Stimulated activated CD4-positive, alpha-beta T cell treated with anti-CD3 and anti-CD28 coated beads, Interleukin-4, amount 100 ng/mL, for 1 hour (primary cell): Measurements from ENCODE around the gene GALNT2.
A peak's percentile ranks its signal among the peaks of the same experiment; 100 is the strongest.

Source experiments
- DNase-seq: peaks from one replicate; pipeline ENCODE4 v3.0.0-alpha.2; 2020

The GALNT2 gene

DNA sequence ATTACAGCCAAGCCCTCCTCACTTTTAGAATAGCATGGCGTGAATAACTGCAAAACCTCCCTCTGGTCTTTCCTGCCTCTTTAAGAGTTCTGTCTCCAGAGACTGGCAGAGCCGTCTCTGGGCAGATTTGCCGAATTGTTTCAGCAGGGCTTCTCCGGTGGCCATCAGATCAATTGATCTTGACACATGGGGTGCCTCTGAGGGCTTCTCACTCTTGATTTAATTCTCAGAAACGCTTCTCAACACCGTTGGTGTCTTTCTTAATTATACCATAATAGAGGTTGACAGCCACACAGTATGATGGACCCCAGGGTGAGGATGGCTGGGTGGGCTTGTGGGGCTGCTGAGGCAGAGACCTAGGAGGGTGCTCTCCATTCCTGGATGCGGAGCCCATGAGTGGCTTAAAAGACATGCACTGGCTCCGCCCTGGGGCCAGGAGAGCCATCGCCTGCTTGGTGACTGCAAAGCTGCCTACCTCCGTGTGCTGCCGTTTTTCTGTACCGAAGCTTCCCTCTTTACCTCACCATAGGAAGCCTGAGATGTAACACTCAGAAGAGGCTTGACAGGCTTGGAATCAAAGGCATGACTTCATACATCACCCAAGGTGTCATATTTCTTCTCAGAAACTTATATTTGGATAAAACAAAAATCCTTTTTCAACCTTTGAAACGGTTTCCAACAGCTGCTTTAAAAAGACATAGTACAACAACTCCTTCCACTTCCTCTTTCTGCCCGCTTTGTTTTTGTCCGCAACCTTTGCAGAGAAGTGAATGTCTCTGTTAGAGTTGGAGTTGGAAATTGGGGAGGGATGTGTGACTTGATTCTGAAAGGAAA, 82.9 kb downstream of the GALNT2 start:
- no peak for DNase-seq

GRCh38 chr1:230150615-230151014, 83.6 kb downstream of the GALNT2 start:
- DNase-seq, result no peak

- DNase-seq, result no peak
Observed at GRCh38 chr1:230151924-230152468, 85.0 kb downstream of the GALNT2 start.

- no peak for DNase-seq
Observed at GRCh38 chr1:230152999-230153398, 86.0 kb downstream of the GALNT2 start.

DNA sequence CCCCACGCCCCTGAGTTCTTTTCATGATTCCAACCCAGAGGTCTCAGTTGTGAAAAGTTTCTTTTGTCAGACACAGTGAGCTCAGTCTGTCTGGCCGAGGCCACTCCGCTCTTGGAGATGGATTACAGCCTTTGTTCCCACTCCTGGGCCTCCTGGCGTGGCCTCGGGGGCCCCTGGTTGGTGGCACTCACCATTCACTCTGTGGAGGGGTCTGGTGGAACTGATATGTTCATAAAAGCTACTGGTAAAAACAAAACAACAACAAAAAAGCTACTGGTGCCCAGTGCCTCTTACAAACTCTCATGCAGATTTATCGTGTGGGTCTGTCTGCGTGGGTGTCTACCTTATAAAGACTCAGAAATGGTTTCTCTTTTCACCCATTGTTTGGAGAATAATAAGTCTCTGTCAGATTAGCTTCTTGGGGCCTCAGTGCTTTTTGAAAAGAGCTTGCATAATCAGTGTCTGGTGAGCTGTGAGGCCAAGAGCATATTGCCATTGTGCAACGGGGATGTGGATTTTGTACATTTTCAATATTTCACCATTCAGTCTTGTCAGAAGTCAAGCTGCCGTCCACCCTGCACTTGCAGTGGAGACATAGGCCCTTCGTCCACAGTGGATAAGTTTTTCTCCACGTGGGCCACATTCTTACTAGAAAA, 86.7 kb downstream of the GALNT2 start:
- DNase-seq, result no peak

- no peak for DNase-seq
Observed at GRCh38 chr1:230155021-230155420, 88.0 kb downstream of the GALNT2 start.

DNA sequence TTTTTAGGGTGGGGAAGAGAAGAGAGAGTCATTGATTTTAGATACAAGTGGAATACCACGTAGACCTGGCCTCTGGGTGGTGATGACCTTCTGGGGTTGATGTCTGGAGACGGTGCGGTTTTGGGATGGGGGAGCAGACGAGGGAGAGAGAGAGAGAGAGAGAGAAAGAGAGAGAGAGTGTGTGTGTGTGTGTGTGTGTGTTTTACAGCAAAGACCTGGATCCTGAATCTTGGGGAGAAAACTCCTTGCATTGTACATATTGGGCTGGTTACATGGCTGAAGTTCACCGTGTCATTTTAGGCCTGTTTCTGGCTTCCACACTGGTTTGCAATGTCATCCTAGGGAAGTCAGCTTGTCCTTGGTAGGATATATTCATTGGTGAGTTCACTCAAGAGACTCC, 89.0 kb downstream of the GALNT2 start:
- DNase-seq, result no peak

- DNase-seq, result no peak
Observed at GRCh38 chr1:230156536-230156935, 89.5 kb downstream of the GALNT2 start.

DNA sequence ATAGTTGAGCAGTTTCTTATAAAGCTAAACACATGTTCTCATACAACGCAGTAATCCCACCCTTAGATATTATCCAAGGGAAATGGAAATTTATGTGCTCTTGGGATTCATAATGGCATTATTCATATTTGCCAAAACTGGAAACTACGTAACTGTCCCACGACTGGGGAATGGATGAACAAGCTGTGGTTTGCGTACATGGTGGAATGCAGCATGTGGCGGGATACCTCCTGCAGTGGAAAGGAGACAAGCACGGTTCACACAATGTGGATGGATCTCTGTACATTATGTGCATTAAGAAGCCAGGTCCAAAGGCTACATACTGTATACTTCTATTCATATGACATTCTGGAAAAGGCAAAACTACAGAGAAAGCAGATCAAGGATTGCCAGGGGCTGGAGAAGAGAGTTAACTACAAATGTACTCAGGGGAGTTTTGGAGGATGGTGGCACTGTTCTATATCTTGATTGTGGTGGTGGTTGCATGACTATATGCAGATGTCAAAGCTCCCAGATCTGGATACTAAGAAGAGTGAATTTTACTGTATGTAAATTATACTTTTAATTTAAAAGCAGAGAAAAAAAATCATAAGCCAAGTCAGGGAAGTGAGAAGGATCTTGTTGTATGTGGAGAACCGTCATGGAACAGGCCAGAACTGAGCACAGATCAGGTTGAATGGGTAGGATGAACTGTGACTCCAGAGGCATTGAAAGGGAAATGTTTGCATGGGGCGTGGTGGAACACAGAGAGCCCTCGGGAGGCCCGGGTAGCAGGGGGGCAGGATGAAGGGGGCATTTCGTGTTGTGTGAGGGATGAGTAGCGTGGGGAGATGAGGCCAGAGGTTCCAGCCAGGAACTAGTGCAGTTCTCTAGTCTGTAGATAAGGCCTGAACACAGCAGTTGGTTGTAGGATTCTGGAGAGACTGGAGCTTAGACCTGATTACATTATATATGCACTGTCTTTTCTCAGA, 90.7 kb downstream of the GALNT2 start:
- no peak for DNase-seq

DNA sequence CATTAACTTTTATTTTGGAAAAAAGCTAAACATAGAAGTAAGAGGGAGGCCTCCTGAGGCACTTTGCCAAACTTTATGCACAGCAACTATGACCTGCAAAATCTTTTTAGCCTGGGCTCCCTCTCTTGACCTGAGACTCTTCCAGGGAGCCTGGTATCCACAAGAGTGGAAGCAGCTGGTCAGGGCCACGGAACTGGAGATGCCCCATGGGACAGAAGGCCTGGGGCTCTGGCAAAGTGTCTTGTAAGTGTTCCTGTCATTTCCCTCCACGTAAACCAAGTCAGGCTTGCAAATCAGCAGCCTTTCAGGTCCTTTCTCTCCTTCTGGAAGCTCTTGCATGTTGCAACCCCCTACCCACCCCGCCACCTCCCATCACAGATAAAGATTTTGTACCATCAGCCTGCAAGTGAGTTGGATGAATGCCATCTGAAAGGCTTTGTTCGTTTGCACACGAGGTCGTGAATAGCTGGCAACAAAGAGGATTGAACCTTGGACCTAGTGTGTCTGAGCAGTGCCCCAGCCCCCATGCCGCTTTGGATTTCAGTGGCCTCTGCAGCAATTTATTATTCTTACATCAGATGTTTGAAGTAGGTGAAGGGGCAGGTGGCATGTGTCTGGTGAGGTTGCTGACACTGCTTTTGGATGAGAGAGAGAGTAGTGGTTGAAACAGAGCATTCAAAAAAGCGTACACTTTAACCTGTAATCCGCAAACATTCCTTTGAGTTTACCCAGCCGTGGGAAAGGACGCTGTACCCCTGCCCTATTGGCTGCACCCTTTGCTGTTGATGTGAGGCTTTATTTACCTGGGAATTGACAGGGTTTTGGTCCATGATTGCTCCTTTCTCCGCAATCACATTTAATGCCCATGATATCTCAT, 91.6 kb downstream of the GALNT2 start:
- DNase-seq, result no peak

DNA sequence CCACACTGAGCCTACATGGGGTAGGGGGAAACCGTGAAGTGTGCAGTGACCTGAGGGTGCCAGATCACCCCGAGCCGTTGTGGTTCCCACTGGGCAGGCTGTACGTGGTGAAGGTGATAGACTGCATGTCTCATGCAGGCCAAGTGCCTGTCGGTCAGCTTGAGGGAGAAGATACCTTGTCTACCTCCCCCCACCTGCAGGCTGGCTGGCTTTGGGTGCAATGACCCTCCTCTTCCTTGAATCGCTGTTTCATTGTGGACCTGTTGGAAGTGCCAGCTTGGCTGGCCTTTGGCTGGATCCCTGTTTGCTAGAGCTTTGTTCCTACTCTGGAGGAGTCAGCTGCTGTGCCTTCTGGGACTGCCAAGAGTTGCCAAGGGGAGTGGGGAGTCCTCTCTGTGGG, 92.5 kb downstream of the GALNT2 start:
- DNase-seq, result no peak

DNA sequence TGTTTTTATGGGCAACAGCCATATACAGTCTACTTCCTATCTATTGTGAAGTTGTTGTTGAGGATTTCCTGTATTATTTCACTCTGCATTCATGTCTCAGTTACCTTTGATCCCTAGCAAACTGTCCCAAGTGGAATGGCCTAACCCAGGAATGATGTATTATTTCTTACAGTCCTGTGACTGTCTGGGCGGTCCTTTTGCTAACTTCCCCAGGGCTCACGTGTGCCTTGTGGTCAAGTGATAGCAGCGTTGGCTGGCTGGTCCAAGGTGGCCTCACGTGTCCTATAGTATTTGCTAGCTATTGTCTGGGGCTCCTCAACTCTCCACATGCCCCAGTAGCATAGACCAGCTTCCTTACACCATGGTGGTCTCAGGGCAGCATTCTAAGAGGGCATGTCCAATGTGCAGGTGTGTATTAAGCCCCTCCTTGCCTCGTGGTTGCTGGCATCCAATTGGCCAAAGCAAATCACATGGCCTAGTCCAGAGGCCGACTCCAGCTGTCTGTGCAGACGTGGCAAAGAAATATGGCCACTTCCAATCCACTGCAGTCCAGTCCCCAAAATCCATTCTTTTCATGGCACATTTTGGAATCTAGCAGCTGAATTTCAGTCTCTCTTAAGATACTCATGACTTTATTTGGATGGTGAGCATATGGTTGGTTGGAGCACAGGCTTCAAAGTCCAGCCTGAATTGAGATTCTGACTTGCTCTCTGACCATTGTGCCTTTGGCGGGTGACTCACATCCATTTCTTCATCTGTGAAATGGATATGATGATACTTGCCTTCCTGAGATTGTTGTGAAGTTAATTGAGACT, 94.1 kb downstream of the GALNT2 start:
- no peak for DNase-seq

DNA sequence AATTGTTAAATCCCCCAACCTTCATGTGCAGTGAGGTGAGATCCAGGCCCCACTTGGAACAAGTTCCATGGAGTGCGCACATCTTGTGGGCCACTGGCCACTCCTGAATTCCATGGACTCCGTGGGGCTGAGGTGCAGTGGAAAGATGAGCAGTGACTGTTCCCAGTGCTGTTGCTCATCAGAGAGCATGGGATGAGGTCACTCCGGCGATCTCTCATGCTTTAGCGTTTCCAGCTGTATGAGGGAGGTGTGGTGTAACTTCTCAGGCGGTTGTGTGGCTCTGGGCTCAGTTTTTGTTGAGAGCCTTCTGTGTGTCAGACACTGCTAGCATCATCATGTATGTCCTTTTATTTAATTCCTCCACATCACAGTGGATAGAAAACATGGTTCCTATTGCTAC, 96.2 kb downstream of the GALNT2 start:
- no peak for DNase-seq

DNA sequence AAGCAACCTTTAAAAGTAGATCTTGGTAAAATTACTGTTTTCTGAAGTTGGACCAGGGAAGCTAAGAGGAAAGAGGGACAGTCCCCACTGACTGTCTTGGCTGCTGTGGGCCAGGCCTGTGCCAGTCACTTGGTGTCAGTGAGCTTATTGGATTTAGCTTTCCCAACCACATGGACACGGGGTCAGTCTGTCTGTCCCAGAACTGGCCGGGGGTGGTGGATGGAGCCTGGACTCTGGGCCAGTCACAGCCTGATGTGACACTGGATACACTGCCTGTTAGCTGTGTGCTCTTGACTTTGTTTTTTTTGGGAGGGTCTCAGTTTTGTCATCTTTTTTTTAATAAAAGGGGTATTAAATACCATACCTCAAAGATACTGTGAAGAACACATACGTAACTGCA, 96.7 kb downstream of the GALNT2 start:
- no peak for DNase-seq

- no peak for DNase-seq
Observed at GRCh38 chr1:230165536-230165935, 98.5 kb downstream of the GALNT2 start.

GRCh38 chr1:230166366-230167132, 99.5 kb downstream of the GALNT2 start:
- DNase-seq, result no peak

DNA sequence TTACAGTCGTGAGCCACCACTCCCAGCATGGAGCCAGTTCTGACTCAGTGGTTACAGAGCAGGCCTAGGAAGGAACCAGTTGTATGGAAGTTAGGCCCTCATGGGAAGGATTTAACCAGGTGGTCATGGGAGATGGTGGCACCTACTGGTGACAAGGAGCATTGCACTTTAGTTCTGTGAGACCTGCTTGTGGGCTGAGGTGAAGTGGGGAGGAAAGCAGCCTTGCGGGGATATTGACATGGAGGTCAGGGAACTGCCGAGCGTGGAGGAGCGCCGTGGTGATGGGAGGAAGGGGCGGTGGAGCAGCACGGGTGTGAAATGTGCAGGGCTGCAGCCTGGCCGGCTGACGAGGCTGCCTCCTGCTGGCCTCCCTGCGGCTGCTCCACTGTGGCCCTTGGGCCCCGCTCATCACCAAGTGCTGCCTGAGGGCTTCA, 100.4 kb downstream of the GALNT2 start:
- peak; percentile 23 for DNase-seq

DNA sequence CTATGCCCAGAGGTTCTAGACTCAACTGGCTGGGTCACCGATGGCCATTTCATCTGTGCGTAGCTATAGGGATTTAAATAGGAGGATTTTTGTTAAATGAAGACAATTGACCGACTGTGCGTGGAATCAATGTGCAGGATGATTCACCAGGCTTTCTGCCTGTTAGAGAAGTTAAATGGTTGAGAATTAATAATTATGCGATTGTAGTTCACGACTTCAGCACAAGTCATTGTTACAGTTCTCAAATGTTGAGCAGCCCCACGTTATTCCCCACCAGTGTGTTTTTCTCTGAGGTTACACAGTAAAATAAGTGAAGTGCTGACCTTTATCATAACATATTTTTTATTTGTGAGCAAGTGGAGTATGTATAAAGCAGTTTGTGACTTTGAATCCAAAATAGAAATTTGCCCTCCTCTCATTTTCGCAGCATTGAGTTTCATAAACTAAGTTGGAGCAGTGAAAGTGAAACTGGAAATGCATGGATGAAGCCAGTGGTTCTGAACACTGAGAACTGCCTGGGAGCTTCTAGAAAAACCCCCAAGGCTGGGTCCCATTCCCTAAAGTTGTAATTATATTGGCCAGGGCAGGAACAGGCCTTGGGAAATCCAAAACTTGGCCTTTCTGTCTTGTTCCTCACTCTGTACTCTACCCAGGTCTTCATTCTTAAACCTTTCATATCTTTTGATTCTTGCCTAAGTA, 102.6 kb downstream of the GALNT2 start:
- no peak for DNase-seq

DNA sequence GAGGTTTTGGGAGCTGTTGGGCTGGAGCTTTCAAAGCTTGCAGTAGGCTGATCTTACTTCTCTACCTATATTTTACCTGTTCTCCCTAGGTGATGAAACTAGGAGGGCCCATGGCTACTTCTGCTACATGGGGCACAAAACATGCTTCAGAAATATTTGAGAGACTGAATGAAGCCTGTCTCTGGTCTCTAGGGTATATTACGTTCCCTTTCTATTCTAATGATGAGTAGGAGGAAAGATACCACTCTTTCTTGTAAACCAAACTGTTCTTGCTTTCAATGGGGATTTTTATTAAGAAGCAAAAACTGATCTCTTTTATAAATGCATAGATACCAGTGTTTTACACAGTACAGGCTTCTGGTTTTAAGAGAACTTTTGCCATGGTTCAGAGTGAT, 103.1 kb downstream of the GALNT2 start:
- no peak for DNase-seq

DNA sequence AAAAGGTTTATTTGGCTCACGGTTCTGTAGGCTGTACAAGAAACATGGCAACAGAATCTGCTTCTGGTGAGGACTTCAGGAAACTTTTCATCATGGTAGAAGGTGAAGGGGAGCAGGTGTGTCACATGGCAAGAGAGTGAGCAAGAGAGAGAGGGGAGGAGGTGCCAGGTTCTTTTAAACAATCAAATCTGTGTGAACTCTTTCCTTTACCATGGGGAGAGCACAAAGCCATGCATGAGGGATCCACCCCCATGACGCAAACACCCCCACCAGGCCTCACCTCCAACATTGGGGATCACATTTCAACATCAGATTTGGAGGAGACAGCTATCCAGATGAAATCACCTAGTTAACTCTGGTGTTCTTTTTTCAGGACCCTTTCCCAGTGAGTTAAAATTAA, 103.6 kb downstream of the GALNT2 start:
- DNase-seq, result no peak
